H1 (cell line): ENCODE results near the gene MZF1. TPM values are rescaled to one million over a fixed set of nuclear protein-coding genes. Genes with fewer than 3 reads are reported as not detected.

Experiments used
- CTCF ChIA-PET: fragments of 300-600 bp; sonication (Branson Sonifier 250); formaldehyde crosslinking; loops from one replicate; lab custom pipeline; 2021; ENCODE audit not compliant: partially characterized antibody; lab: Charles Lee
- POLR2A ChIA-PET: fragments of 300-600 bp; sonication (Branson Sonifier 250); formaldehyde crosslinking; loops from one replicate; lab custom pipeline; 2021; ENCODE audit warnings: inconsistent platforms; ENCODE audit not compliant: partially characterized antibody; lab: Charles Lee
- DNase-seq, 2 experiments: peaks; one replicate each; pipeline versions ENCODE4 v3.0.0 to v3.0.0-alpha.2; 2010 to 2022; ENCODE audit warnings: low spot score in 2 of 2, low read depth in 1 of 2, mixed read lengths in 1 of 2
- FAIRE-seq: peaks from 2 replicates; lab custom pipeline; 2011; peaks lifted over from hg19 to GRCh38; lab: Jason Lieb, UNC
- H2AFZ ChIP-seq: 2 replicates; pipeline ENCODE4 v1.8.1; 2012; ENCODE audit warnings: low read length, inconsistent platforms
- H2AK5ac ChIP-seq: 2 replicates; pipeline ENCODE4 v1.6.1; 2013; ENCODE audit warnings: low read depth, low read length
- H2BK120ac ChIP-seq: replicated peaks from 2 replicates; pipeline ENCODE3; 2013; ENCODE audit warnings: low read depth, low read length, inconsistent platforms
- H2BK12ac ChIP-seq: 2 replicates; pipeline ENCODE4 v1.6.1; 2013; ENCODE audit warnings: low read depth, low read length
- H2BK15ac ChIP-seq: 2 replicates; pipeline ENCODE4 v1.6.1; 2013; ENCODE audit warnings: low read length
- H2BK20ac ChIP-seq: 2 replicates; pipeline ENCODE4 v1.6.1; 2013; ENCODE audit warnings: low read length
- H2BK5ac ChIP-seq: 2 replicates; pipeline ENCODE4 v1.6.1; 2013; ENCODE audit warnings: low read depth, low read length
- H3K14ac ChIP-seq: 2 replicates; pipeline ENCODE4 v1.6.1; 2013; ENCODE audit warnings: inconsistent platforms; ENCODE audit not compliant: insufficient read length
- H3K18ac ChIP-seq: 2 replicates; pipeline ENCODE4 v1.6.1; 2013; ENCODE audit warnings: low read length; ENCODE audit errors: extremely low read depth
- H3K23ac ChIP-seq: 2 replicates; pipeline ENCODE4 v1.6.1; 2013; ENCODE audit warnings: inconsistent platforms; ENCODE audit not compliant: insufficient read length
- H3K23me2 ChIP-seq: 2 replicates; pipeline ENCODE4 v1.6.1; 2013; ENCODE audit warnings: low read depth, low read length
- H3K27ac ChIP-seq: 2 replicates; pipeline ENCODE4 v1.6.1; 2011; ENCODE audit warnings: low read depth, low read length, inconsistent platforms
- H3K27me3 ChIP-seq, 4 experiments: replicated peaks in 1 of 4; 1 replicate in 1 of 4; 2 replicates in 3 of 4; pipeline versions ENCODE4 v1.6.1 to v1.8.1; 2011 to 2013; ENCODE audit warnings: low read length in 3 of 4, mild to moderate bottlenecking in 3 of 4, inconsistent platforms in 2 of 4, mixed read lengths in 2 of 4, moderate library complexity in 1 of 4; ENCODE audit not compliant: control insufficient read depth in 3 of 4, insufficient read depth in 3 of 4; ENCODE audit errors: extremely low read depth in 1 of 4
- H3K36me3 ChIP-seq, 4 experiments: 2 replicates each; pipeline versions ENCODE4 v1.6.1 to v1.8.1; 2011 to 2013; ENCODE audit warnings: mild to moderate bottlenecking in 4 of 4, low read length in 3 of 4, moderate library complexity in 2 of 4, control low read depth in 1 of 4, inconsistent platforms in 1 of 4; ENCODE audit not compliant: insufficient read depth in 4 of 4, control insufficient read depth in 2 of 4
- H3K4ac ChIP-seq: replicated peaks from 2 replicates; pipeline ENCODE3; 2013; ENCODE audit warnings: low read length, low read depth, mixed read lengths, inconsistent platforms; ENCODE audit not compliant: insufficient read length
- H3K4me1 ChIP-seq, 4 experiments: replicated peaks in 1 of 4; 1 replicate in 1 of 4; 2 replicates in 3 of 4; pipeline versions ENCODE4 v1.6.1 to v1.8.1; 2011 to 2013; ENCODE audit warnings: low read length in 3 of 4, inconsistent platforms in 2 of 4, mixed read lengths in 1 of 4; ENCODE audit not compliant: insufficient read depth in 4 of 4, control insufficient read depth in 3 of 4
- H3K4me2 ChIP-seq, 2 experiments: 2 replicates each; pipeline versions ENCODE4 v1.6.1 to v1.8.1; 2011 to 2013; ENCODE audit warnings: low read depth in 2 of 2, low read length in 2 of 2, control low read depth in 1 of 2, inconsistent platforms in 1 of 2, mild to moderate bottlenecking in 1 of 2; ENCODE audit not compliant: insufficient read depth in 1 of 2
- H3K4me3 ChIP-seq, 4 experiments: fragments of 200-600, 300-600 bp in 1 of 4; sonication (generic), shearing (Covaris generic), sonication (Bioruptor Twin) in 1 of 4; 2 replicates each; pipeline versions ENCODE4 v1.5.1 to v1.8.1; 2011 to 2016; ENCODE audit warnings: low read length in 4 of 4, low read depth in 3 of 4, control low read depth in 2 of 4, inconsistent platforms in 2 of 4, mild to moderate bottlenecking in 2 of 4, mixed read lengths in 1 of 4, moderate library complexity in 1 of 4; ENCODE audit not compliant: insufficient read depth in 2 of 4; ENCODE audit errors: extremely low read depth in 1 of 4
- H3K56ac ChIP-seq: replicated peaks from 2 replicates; pipeline ENCODE3; 2013; ENCODE audit warnings: low read depth, mild to moderate bottlenecking, mixed read lengths, low read length, inconsistent platforms; ENCODE audit not compliant: insufficient read length
- H3K79me1 ChIP-seq: 2 replicates; pipeline ENCODE4 v1.6.1; 2013; ENCODE audit warnings: low read depth, low read length, control low read depth
- H3K79me2 ChIP-seq, 2 experiments: 2 replicates each; pipeline versions ENCODE4 v1.6.1 to v1.8.1; 2012 to 2013; ENCODE audit warnings: low read length in 2 of 2, mild to moderate bottlenecking in 2 of 2, inconsistent platforms in 1 of 2; ENCODE audit not compliant: insufficient read depth in 2 of 2, control insufficient read depth in 1 of 2
- H3K9ac ChIP-seq, 4 experiments: replicated peaks in 1 of 4; 1 replicate in 1 of 4; 2 replicates in 3 of 4; pipeline versions ENCODE4 v1.6.1 to v1.8.1; 2011 to 2013; ENCODE audit warnings: low read depth in 3 of 4, low read length in 3 of 4, control low read depth in 2 of 4, mild to moderate bottlenecking in 2 of 4, moderate library complexity in 2 of 4, inconsistent platforms in 1 of 4; ENCODE audit errors: extremely low read depth in 1 of 4
- H3K9me3 ChIP-seq, 2 experiments: 2 replicates each; pipeline versions ENCODE4 v1.6.1 to v1.8.1; 2012 to 2013; ENCODE audit warnings: mild to moderate bottlenecking in 2 of 2, moderate library complexity in 2 of 2, control low read depth in 1 of 2, inconsistent platforms in 1 of 2, low read depth in 1 of 2, low read length in 1 of 2, mixed read lengths in 1 of 2; ENCODE audit not compliant: insufficient read depth in 2 of 2
- H4K20me1 ChIP-seq, 2 experiments: replicated peaks in 1 of 2; 2 replicates each; pipeline versions ENCODE3 to v1.8.1; 2011 to 2013; ENCODE audit warnings: inconsistent platforms in 2 of 2, low read length in 2 of 2, mild to moderate bottlenecking in 1 of 2; ENCODE audit not compliant: insufficient read depth in 2 of 2, control insufficient read depth in 1 of 2
- H4K5ac ChIP-seq: 2 replicates; pipeline ENCODE4 v1.6.1; 2013; ENCODE audit warnings: low read length, low read depth, mixed read lengths, inconsistent platforms; ENCODE audit not compliant: insufficient read length
- H4K8ac ChIP-seq: 2 replicates; pipeline ENCODE4 v1.8.0; 2013; ENCODE audit warnings: mild to moderate bottlenecking, moderate library complexity, low read length, inconsistent platforms; ENCODE audit not compliant: insufficient read depth; ENCODE audit errors: extremely low read depth
- H4K91ac ChIP-seq: replicated peaks from 2 replicates; pipeline ENCODE3; 2013; ENCODE audit warnings: low read length, mixed read lengths, inconsistent platforms; ENCODE audit not compliant: insufficient read length
- ASH2L ChIP-seq: fragments of 200-600, 300-600 bp; sonication (generic); IDR thresholded peaks from one replicate; pipeline ENCODE4 v1.7.1; 2017; ENCODE audit warnings: low read length
- ATF2 ChIP-seq: IDR thresholded peaks from 2 replicates; pipeline ENCODE4 v1.6.1; 2012; ENCODE audit warnings: low read length, inconsistent platforms
- CBX8 ChIP-seq: fragments of 300-800, 300-1000 bp; sonication (generic); IDR thresholded peaks from 2 replicates; pipeline ENCODE4 v1.7.1; 2016; ENCODE audit warnings: low read depth, low read length, borderline replicate concordance
- PHF8 ChIP-seq: fragments of 200-600 bp; sonication (generic); conservative IDR thresholded peaks from 2 replicates; pipeline ENCODE4 v1.7.1; 2012; ENCODE audit warnings: low read depth, mild to moderate bottlenecking, inconsistent platforms, low read length, moderate library complexity
- POLR2A ChIP-seq, 2 experiments: IDR thresholded peaks; 1 replicate in 1 of 2; 2 replicates in 1 of 2; pipeline ENCODE4 v1.6.1; 2011; ENCODE audit warnings: low read depth in 2 of 2, low read length in 2 of 2, mild to moderate bottlenecking in 2 of 2; ENCODE audit errors: control extremely low read depth in 1 of 2
- POLR2AphosphoS5 ChIP-seq: IDR thresholded peaks from 2 replicates; pipeline ENCODE4 v1.6.1; 2011; ENCODE audit warnings: low read depth, low read length
- SAP30 ChIP-seq: fragments of 300-600 bp; sonication (generic); IDR thresholded peaks from 2 replicates; pipeline ENCODE4 v1.7.1; 2012; ENCODE audit warnings: low read length, moderate library complexity, mild to moderate bottlenecking, inconsistent platforms; ENCODE audit not compliant: insufficient read depth, insufficient replicate concordance
- TAF7 ChIP-seq: optimal IDR thresholded peaks from 2 replicates; pipeline ENCODE3; 2011; ENCODE audit warnings: low read depth, mild to moderate bottlenecking, inconsistent platforms, low read length, moderate library complexity, borderline replicate concordance
- TEAD4 ChIP-seq: IDR thresholded peaks from 2 replicates; pipeline ENCODE4 v1.6.1; 2012; ENCODE audit warnings: low read depth, low read length, inconsistent platforms, mixed read lengths
- WGBS, 2 experiments: shearing (Covaris generic) in 1 of 2; methylation state at CpG; one replicate each; pipeline versions ENCODE4 v1.1.6 to v1.1.7; 2013 to 2015; ENCODE audit warnings: low lambda C conversion rate in 2 of 2, mixed read lengths in 2 of 2, inconsistent platforms in 1 of 2, low coverage in 1 of 2, missing lambda C conversion rate in 1 of 2; ENCODE audit not compliant: insufficient replicate concordance in 2 of 2, insufficient coverage in 1 of 2, insufficient read length in 1 of 2; ENCODE audit errors: extremely low coverage in 1 of 2, missing lambda C conversion rate in 1 of 2; 5-methylcytosine and 5-hydroxymethylcytosine counted together
- polyA plus RNA-seq, 7 experiments: library from polyadenylated mRNA; depleted of rRNA in 3 of 7; stranded (reverse) in 5 of 7; unstranded in 2 of 7; fragments of >200 nt in 5 of 7; fragments of 200-250 nt in 2 of 7; gene quantifications; 1 replicate in 5 of 7; 2 replicates in 1 of 7; 4 replicates in 1 of 7; pipeline versions ENCODE4 v1.2.1 to v1.2.3, GENCODE V29; 2011 to 2013; ENCODE audit warnings: missing spikeins in 2 of 7, mixed read lengths in 2 of 7
- total RNA-seq: library from RNA; stranded (reverse); fragmentation: NEBNext Ultra II Directional; extraction: Animal tissue kit (Norgen Biotek cat#: 25700); gene quantifications from 2 replicates; pipeline ENCODE4 v1.2.1, GENCODE V29; 2021

MZF1 gene
- total and polyA plus RNA-seq, 2 of the 8 experiments (the other 6 are each of a cell fraction or from before 2014, with no cell fraction given), result 15.2 to 25.0 TPM

GRCh38 chr19:58545286-58546018 lies 27.7 kb downstream of the MZF1 start:
- Histone ChIP-seq H4K91ac (no peak overlapping the region), H4K8ac (no peak overlapping the region), H3K4ac (no peak overlapping the region), H2BK5ac (no peak overlapping the region), H3K23ac (no peak overlapping the region), H4K5ac (no peak overlapping the region), H3K9me3 (no peaks in the 10 kb centered on the region), H3K23me2 (peaks cover 13% of the 10 kb centered on the region), H2AFZ (no peak overlapping the region), H3K18ac (no peak overlapping the region), H3K27ac (peak overlapping the region; percentile 92; the same call in 1 of the 2 replicates), H3K36me3 (peaks cover 34 to 53% (median 45%) of the 10 kb centered on the region in 4 experiments), H3K4me1 (peaks cover 3 to 10% (median 5%) of the 10 kb centered on the region in 4 experiments; a peak in 6 of 7 replicates), H3K79me1 (peaks cover 13% of the 10 kb centered on the region), H2BK15ac (no peak overlapping the region), H4K20me1 (peaks cover 39 to 52% of the 10 kb centered on the region in 2 experiments), H2BK12ac (no peak overlapping the region), H3K14ac (no peak overlapping the region), H3K79me2 (peaks cover 28 to 49% of the 10 kb centered on the region in 2 experiments), H2AK5ac (no peak overlapping the region), H3K4me2 (peak overlapping the region; percentile 92 to 98), H3K9ac (peak overlapping the region; percentile 92 to 100 (median 95)), H2BK20ac (no peak overlapping the region), H3K4me3 (peak overlapping the region; percentile 89 to 100 (median 94)), H2BK120ac (no peak overlapping the region), H3K56ac (peak overlapping the region; percentile 73), H3K27me3 (peaks cover 0 to 15% (median 7%) of the 10 kb centered on the region in 4 experiments; a peak in 5 of 7 replicates)
- CTCF ChIA-PET, result interaction anchor here (1.9 to 3.6 kb wide), 2 partner anchors 9 to 26 kb away, joined by 9 to 21 read pairs; partner anchors contain the start of genes CHMP2A and ZBTB45
- POLR2A ChIA-PET, result interaction anchor here (0.9 to 13.8 kb wide), 12 partner anchors 8 to 79 kb away, joined by 3 to 650 read pairs (median 9); partner anchors contain the start of genes CHMP2A, MZF1, SLC27A5 and UBE2M
- WGBS, 2 experiments, result 15% methylated on average over 20 of the region's 21 CpGs; no CpG with 5 or more reads in 1 of the 2 experiments
- FAIRE-seq, result no peak
- DNase-seq, result no peak
- TF ChIP-seq TAF7 (no peak), POLR2A (IDR thresholded peaks at IDR 0.05; ENCODE audit: control extremely low read depth in 1 of 2, low read depth in 2 of 2, low read length in 2 of 2) (peak in 1 of 2 experiments; percentile 29; a peak in 2 of 3 replicates), CBX8 (no peak), SAP30 (no peak), PHF8 (0 out of 2 replicates have a peak, but pooled peaks have one; percentile 4), ATF2 (0 out of 2 replicates have a peak, but pooled peaks have one; percentile 11), ASH2L (peak; percentile 48), TEAD4 (no peak), POLR2AphosphoS5 (peak; percentile 43; the same call in 1 of the 2 replicates)
